ENCODE results near the gene SNCB.

The SNCB gene

DNA sequence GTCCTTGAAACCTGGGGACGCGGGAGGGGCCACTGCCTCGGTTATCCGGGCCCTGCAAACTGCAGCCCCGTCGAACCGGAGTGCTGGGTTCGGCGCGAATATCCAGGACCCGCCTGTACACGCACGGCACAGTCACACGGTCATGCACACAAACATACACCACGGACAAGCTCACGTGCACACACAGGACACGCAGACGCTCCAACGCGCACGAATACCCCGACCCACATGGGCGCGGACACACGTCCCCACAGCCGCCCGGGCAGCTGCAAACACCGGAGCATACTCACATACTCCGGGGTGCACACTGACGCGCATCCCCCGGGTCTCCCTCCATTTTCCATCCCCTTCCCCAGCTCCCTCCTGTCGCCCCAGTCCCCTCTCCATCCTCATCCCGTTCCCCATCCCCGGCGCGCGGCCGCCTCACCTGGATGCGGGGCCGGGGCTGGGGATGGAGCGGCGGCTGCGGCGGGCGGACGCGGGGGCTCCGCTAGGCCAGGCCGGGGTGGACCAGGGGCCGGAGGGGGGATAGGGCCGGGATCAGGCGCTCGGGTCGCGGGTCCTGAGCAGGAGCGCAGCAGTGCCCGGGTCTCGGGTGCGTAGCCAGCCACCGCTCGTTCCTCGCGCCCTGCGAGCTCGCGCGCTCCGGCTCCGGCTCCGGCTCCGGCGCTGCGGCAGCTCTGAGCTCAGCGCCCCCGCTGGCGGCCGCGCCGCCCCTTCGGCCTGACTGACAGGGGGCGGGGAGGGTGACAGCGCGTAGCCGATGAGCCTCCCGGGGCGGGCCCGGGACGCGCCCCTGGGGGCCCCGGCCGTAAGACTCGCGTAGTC lies at the start of gene SNCB, which contains the start of gene EIF4E1B:
TSS of gene SNCB (minus strand) at position 682 of the 828 bp plus-strand sequence. CDS start 880 bp downstream, outside the sequence.
TSS of gene EIF4E1B (plus strand) at position 823 of the 828 bp plus-strand sequence. CDS start 12,113 bp downstream, outside the sequence.
- DNase-seq, result peak; percentile 80

DNA sequence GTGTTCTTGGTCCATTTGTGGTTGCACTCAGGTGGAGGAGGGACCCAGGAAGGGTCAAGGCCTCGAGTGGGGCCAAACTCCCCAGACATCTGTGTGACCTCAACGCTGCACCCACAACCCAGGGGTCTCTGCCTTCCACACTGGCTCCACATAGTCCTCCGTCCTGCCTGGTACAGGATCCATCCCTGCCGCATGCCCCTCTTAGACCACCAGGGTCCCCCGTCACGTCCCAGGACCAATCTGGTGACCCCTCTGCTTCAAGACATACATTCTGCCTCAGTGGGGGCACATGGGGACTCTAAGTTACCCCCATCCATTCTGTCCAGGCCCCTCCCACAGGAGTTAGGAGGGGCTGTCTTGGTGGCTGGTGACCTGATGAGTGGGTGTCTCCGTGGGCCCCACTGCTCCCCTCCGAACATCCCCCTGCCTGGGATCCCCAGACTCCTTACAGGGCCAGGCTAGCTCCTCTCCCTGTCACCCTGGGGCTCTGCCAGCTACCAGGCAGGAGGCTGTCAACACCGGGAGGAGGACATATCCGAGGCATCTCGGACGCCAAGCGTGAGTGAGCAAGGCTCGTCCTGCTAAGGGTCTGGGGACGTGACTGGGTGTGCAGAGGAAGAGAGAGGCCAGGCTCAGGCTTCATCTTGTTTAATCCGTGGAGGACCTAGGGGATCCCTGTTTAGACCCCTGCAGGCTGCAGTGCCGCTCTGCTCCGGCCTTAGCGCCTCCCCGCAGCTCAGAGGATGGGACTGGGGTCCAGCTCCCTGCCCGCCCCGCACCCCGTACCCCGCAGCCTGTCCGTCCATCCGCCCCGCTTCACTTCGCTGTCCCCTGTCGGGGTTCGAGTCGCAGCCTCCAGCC lies 49.3 kb upstream of the SNCB start:
- no peak for DNase-seq

DNA sequence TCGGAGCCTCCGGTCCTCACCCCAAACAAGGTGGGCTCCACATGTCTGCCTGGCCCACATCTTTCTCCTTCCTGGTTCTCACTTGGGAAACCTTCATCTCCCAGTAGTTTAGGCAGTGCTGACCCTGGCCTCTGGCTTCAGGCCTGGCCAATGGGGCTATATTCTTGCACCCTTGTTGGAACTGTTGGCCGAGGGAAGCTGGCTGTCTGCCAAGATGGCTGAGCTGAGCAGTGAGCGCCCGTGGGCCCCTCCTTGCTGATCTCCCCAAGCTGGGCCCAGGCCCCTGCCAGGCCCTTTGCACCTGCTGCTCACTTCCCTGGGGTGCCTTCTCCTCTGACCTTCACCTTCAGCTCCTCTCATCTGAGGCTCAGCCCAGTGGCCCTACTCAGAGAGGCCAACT lies 48.2 kb upstream of the SNCB start:
- DNase-seq, result no peak

DNA sequence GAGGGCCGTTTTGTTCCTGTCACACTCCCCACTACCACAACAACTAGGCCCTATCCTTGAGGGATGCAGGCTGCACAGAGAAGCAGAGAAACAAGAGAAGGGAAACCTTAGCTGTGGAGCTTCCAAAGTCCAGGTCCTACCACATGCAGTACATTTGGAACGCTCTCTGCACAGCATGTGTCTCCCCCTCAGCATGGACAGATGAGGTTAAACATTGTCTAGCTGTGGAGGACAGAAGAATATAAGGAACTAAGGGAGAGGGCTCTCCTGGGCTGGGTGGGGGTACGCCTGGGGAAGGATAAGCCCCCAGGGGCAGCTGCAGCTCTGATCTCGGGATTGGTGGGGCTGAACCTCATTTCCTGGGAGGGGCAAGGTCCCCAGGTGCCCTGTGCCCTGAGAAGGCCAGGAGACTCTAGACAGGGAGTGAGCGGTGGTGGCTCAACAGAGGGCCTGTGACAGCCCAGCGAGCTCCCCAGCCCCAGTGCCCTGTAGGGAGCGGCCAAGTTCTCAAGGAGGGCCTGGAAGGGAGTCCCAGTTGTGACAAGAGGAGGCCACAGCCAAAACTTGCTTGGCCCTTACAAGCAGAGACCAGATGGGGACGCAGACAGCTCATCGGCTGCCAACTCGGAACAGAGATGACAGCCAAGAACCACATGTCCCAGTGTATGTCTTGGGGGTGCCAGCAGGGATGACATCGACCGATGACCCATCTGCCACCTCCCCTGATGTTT lies 47.0 kb upstream of the SNCB start:
- no peak for DNase-seq

DNA sequence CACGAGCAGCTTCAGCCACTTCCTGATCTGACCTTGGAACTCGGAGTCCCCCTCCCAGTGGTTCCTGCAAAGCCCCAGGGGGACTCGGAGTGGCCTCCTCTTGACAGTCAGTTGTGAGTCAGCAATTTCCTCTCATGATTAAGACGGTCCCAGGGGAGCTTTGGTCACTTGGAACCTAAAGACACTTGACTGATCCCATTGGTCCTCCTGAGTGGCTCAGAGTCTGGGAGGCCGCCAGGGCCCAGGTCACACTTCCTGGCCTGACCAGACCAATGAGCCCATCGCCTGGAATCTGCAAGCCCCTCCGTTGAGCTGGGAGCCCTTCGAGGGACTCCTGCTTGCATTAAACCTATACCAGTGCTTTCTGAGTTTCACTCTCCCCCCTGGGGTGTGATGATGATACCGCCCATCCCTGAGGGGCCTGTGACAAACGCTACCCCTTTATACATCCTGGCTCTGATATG lies 46.1 kb upstream of the SNCB start:
- no peak for DNase-seq

DNA sequence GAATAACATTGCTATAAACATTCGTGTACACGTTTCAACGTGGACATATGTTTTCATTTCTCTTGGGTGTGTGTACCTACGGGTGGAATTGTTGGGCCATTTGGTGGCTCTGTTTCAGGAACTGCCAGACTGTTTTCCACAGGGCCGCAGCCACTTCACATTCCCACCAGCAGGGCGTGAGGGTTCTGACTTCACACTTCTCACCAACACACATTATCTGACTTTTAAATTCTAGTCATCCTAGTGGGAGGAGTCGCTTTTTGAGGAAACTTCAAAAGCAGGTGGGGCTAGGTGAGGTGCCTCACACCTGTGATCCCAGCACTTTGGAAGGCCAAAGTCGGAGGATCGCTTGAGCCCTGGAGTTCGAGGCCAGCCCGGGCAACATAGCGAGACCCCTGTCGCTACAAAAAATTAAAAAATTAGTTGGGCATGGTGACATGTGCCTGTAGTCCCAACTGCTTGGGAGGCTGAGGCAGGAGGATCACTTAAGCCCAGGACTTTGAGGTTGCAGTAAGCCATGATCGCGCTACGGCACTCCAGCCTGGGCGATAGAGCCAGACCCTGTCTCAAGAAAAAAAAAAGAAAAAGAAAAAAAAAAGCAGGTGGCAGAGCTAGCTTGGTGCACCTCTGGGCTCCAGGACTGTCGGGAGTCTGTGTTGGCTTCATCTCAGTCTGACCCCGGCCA lies 45.5 kb upstream of the SNCB start:
- DNase-seq, result no peak

DNA sequence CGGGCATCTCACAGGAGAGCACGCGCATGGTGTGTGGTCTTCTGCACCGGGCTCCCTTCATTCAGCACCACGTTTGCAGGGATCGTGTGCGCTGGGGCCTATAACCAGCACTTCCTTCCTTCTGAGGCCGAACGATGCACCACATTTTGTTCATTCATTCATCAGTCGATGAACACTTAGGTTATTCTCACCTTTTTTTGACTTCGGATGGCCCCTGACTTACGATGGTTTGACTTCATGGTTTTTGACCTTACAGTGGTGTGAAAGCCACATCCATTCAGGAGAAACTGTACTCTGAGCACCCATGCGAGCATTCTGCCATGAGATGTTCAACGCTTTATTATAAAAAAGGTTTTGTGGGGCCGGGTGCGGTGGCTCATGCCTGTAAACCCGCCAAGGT lies 44.5 kb upstream of the SNCB start:
- DNase-seq, result no peak

DNA sequence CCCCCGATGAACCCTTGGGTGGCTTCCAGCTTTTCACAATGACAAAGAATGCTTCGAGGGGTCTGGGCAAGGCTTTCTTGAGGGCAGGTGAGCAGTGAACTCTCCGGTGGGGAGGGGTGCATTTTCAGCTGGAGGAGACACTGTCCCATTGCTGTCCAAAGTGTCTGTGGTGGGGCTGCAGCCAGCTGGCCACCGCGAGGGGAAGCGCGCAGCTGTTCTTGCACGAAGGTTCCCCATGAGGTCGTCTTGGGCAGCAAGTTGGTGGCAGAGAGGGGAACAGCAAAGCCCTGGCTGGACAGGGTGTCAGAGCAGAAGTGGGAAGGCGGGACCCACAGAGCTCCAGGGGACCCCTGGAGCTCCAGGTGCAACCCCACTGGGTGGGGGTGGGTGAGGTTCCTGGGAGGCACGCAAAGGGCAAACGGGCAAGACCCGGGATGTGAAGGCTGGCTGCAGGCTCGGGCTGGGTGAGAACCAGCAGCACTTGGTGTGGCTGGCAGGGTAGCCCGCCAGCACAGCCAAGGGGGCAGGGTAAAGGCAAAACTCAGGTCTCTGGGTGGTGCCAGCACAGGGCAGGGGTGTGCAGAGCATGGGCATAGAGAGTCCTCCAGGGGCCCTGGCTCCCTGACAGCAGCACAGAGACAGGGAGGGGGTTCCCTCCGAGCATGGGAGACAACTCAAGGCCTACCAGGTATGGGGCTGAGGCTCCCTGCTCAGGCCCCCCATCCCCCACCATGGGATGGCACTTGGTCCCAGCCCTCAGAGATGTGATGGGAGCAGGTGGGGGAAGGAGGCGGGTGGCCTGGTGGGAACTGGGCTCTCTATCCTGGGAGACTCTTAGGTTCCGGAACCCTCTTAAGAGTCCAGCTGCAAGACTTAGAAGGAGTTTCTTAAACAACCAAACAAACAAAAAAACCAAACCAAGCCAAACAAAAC lies 43.6 kb upstream of the SNCB start:
- DNase-seq, result no peak

DNA sequence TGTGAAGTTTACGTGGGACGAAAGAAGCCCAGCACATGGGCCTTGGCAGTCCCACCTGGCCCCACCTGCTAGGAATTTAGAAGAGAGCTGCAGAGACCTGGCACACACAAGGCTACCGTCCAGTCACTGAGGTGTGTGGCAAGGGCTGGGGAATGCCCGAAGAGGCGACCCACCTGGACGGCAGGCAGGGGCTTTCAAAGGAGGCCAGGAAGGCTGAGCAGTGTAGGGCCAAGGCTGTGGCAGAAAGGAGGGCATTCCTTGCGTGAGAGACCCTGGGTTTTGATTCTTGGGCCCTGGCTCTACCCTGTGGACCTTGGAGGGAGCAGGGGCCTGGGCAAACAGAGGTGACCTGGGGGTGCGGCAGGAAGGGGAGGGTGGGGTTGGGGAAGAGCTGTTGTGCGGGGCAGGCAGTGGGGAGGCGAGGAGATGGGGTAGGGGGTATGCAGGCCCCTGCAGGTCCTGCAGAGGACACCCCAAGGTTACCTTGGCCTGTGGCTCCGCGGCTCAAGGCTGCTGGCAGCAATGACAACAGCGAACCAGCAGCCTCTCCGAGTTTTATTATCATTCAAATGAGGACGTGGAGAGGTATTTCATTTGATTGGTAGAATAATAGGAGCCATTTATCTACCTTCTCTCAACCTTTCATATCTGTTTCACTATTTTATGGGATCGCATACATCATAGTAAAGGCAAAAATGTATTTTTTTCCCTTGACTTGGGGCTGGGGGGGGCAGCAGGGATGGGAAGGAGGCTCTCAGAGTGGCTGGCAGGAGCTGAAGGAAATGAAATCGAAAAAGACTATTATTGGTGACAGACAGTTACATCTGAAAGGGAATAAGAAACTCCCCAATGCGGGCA lies 41.8 kb upstream of the SNCB start:
- DNase-seq, result no peak

DNA sequence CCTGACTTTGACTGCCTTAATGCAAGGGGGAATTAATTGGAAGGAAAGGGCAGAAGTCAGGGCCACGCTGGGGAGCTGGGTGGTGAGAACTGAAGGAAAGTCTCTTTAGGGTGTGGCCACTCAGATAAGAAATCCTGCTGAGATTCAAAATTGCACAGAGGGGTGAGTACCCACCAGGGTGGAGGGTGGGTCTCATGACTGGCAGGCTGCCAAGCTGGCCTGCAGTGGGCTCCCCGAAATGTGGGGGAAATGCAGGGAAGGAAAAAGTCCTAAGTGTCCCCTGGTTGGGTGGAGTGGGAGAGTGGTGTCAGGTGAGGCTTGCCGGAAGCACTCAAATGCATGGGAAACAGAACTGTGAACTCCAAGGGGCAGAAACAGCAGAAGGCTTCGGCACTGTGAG lies 41.1 kb upstream of the SNCB start:
- DNase-seq, result no peak

DNA sequence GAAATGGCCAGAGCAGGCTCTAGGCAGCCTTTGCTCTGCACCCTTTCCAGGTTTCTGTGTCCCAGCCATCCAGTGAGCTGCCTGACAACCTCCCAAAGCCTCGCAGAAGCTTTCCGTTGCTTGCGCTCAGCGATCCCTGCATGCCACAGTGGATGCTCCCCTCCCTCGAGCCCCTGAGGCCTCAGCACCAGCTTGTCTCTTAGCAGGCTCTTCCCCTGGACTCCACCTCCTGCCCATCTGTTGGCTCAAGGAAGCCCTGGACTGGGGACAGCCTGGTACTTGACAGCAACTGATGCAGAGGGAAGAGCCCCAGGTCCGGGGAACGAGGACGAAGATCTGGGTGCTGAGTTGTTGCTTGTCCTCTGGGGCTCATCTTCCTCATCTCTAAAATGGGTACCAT lies 40.1 kb upstream of the SNCB start:
- DNase-seq, result no peak

DNA sequence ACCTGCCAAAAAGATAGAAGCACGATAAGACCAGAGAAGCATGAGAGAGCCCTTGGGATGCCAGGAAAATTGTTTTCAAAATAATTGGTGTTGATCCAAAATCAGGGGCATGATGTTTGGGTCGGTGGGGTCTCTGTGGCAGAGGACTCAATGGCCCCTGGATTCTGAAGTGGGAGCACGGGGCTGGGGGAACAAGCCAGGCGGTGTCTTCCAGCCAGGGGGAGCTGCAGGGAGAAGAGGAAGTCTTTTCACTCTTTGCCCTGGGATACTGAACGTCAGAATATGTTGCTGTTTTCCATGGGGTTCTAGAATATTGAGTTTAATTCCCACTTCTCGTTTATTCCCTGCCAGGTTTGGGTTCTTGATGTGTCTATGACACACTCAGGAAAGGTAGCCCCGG lies 37.3 kb upstream of the SNCB start:
- DNase-seq, result no peak

DNA sequence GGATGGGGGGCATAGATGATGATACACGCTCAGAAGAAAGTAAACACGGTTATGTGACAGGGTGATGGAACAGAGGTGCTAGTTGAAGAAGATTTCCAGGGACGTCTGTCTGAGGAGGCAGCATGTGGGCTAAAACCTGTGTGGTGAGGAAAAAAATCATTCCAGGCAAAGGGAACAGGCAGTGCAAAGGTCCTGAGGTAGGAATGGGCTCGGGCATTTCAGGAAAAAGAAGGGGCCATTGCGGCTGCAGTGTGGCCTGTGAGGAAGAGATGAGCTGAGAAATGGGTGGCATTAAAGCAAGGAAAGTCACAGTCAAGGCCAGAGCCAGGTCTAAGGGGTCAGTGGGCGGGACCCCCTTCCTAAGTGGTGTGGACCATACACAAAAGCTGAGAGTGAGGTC lies 35.2 kb upstream of the SNCB start:
- no peak for DNase-seq

DNA sequence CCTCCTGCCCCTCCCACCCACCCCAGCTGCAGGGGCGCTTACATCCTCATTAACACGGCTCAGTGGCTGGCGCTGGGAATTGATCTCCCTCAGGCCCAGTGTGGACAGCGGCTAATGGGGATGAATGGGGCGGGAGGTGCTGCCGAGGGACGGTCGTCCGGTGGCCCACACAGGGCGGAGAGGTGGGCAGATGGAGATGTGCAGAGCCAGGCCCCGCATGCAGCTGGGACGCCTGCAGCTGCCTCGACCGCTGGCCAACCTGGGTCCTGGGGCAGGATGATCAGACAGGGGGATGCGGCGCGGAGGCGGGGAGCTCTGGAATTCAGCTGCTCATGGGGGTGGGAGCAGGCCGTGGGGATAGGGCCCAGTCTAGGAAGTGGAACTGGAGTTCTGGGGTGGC lies 34.6 kb upstream of the SNCB start:
- no peak for DNase-seq

DNA sequence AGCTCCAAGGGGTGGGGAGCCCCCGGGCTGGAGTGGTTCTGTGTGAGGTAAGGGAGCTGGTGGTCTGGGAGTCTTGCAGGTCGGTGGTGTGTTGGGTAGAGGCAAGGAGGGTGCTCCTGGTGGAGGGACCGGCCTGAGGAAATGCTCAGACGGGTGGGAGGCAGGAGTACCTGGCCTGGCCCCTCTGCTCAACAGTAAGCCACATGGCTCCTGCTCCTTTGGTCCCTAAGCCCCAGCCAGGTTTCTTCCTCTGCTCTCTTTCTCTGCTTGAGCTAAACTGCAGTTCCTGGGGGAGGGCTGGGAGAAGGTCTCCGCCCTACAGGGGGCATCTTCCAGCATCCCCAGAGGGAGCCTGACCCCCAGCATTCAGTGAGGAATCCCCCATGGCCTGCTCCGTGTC lies 34.1 kb upstream of the SNCB start:
- no peak for DNase-seq

DNA sequence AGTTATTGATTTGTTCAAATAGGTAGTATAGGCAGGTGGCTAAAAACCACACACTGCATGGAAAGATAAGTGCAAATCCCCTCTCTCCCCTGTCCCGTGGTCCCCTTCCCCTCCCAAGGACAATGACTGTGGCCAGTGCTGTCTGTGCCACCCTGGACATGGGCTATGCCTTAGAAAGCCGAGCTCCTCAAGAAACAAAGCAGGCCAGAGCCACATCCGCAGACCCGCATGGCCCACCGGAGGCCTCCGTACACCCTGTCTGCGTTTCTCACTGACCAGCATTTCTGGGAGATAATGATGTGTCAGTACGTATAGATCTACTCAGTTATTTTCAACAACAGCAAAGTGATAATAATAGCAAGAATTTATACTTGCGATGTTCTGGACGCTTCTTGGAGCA lies 33.2 kb upstream of the SNCB start:
- no peak for DNase-seq

DNA sequence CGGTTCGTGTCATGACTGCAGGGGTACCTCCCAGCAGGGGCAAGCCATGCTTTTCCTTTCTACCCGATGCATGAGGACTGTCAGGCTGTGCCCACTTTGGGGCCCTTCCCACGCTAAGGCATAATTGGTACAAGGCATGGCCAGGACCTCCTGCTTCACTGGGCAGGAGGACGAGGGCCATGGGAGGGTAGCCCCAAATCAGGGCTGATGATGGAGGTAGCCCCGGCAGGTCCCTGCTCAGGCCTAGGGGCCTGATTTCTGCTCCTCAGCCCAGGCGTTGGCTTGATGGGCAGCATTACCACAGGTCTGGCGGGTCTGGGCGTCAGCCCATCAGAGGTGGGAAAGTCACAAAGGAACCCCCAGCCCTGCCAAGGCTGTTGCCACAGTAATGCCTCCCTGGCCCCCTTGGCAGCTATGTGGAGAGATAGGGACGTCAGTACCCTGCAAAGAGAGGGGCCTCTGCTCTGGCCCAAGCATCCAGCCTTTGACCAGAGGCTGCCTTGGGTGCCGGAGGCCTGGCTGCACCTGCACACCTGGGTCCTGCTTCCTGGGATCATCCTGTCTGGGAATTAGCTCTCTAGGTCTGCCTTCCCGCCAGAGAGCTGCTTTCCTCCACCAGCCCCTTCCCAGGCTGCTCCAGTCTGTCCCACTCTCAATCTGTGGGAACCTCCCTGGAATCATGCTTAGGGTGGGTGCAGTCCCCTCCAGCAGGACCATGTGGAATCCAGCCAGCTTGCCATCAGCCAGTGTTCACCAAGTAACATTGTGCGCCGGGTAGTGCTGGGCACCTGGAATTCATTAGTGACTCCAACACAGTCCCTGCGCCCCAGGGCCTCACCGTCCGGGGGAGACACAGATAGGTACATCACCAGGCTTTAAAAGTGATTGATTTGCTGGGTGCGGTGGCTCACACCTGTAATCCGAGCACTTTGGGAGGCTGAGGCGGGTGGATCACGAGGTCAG lies 32.3 kb upstream of the SNCB start:
- no peak for DNase-seq

DNA sequence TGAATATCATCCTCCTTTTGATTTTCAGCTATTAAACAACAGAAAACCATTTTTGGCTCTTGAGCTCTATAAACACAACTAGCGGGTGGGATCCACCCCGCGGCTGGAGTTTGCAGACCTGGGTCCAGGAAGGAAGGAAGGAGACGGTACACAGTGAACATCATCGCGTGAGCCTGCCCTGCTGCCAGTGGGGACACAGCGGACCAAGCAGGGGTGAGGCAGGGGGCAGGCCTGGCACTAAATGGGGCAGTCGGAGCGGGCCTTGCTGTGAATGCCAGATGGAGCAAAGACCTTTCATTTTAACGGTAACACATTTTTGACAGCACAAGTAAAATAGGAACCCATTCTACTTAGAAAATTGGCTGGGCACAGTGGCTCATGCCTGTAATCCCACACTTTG lies 31.3 kb upstream of the SNCB start:
- DNase-seq, result no peak
